ENCODE measurements around the gene TECPR1. TPM values are rescaled to one million over a fixed set of nuclear protein-coding genes. Genes with fewer than 3 reads are reported as not detected.
A peak's percentile ranks its signal among the peaks of the same experiment; 100 is the strongest.

TECPR1 gene
- total RNA-seq, 1 experiment from 2014 or later, result 21.5 TPM

DNA sequence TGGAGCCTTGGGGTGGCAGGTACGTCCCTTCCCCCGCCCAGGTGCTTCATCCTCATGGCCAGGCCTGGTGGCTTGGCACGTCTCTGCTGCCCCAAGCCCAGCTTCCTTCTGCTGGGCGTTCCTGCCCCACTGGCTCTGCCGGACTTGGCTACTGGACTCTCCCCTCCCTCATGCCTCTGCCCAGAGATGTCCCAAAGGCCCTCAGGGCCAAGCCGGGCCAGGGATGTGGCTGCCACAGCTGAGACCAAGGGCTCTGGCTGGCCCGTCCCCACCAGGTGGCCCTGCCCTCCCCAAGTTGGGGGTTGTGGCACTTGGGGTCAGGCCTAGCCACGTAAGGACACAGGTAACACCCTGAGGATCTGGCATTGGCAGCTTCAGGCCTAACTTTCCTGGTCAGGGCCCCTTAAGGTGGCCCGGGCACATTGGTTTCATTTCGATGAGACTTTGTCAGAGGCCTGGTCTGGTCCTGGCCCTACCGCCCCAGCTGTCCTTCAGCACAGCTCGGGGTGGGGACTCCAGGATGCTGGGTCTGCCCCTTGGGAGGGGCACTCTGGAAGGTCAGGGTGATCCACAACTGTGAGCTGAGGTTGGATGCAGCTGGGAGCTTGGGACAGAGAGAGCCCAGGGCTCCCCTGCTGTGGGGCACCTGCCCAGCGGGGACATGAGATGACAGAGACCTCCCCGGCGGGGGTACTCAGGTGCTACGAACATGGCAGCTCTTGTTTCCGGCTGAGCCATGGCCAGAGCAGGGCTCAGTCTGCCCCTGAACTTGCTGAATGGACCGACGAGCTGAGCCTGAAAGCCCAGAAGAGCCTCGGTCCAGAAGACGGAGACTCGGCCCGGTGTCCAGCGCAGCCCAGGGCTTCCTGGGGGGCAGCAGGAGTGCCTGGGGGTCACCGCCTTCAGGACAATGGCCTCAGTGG is 37.9 kb downstream of the TECPR1 start (continued):
- TF ChIP-seq, protein P1, sequence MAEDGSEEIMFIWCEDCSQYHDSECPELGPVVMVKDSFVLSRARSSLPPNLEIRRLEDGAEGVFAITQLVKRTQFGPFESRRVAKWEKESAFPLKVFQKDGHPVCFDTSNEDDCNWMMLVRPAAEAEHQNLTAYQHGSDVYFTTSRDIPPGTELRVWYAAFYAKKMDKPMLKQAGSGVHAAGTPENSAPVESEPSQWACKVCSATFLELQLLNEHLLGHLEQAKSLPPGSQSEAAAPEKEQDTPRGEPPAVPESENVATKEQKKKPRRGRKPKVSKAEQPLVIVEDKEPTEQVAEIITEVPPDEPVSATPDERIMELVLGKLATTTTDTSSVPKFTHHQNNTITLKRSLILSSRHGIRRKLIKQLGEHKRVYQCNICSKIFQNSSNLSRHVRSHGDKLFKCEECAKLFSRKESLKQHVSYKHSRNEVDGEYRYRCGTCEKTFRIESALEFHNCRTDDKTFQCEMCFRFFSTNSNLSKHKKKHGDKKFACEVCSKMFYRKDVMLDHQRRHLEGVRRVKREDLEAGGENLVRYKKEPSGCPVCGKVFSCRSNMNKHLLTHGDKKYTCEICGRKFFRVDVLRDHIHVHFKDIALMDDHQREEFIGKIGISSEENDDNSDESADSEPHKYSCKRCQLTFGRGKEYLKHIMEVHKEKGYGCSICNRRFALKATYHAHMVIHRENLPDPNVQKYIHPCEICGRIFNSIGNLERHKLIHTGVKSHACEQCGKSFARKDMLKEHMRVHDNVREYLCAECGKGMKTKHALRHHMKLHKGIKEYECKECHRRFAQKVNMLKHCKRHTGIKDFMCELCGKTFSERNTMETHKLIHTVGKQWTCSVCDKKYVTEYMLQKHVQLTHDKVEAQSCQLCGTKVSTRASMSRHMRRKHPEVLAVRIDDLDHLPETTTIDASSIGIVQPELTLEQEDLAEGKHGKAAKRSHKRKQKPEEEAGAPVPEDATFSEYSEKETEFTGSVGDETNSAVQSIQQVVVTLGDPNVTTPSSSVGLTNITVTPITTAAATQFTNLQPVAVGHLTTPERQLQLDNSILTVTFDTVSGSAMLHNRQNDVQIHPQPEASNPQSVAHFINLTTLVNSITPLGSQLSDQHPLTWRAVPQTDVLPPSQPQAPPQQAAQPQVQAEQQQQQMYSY (CRISPR knock-in tag; IDR thresholded peaks at IDR 0.05), result no peak
- TF ChIP-seq OVOL2 (CRISPR knock-in tag; IDR thresholded peaks at IDR 0.05; ENCODE audit: borderline replicate concordance) (no peak), MXD4 (CRISPR knock-in tag; IDR thresholded peaks at IDR 0.05; ENCODE audit: borderline replicate concordance) (no peak)

GRCh38 chr7:98213296-98213887 is 38.6 kb downstream of the TECPR1 start:
- Mint-ChIP-seq H3K9me3 (no peaks in the 10 kb centered on the region), H3K4me1 (peaks cover 8% of the 10 kb centered on the region), H3K27ac (no peak overlapping the region), H3K4me3 (no peak overlapping the region), H3K27me3 (ENCODE audit: low read depth) (no peaks in the 10 kb centered on the region), H3K36me3 (no peaks in the 10 kb centered on the region)
- POLR2A ChIA-PET, result no interaction called here
- TF ChIP-seq, protein P2, sequence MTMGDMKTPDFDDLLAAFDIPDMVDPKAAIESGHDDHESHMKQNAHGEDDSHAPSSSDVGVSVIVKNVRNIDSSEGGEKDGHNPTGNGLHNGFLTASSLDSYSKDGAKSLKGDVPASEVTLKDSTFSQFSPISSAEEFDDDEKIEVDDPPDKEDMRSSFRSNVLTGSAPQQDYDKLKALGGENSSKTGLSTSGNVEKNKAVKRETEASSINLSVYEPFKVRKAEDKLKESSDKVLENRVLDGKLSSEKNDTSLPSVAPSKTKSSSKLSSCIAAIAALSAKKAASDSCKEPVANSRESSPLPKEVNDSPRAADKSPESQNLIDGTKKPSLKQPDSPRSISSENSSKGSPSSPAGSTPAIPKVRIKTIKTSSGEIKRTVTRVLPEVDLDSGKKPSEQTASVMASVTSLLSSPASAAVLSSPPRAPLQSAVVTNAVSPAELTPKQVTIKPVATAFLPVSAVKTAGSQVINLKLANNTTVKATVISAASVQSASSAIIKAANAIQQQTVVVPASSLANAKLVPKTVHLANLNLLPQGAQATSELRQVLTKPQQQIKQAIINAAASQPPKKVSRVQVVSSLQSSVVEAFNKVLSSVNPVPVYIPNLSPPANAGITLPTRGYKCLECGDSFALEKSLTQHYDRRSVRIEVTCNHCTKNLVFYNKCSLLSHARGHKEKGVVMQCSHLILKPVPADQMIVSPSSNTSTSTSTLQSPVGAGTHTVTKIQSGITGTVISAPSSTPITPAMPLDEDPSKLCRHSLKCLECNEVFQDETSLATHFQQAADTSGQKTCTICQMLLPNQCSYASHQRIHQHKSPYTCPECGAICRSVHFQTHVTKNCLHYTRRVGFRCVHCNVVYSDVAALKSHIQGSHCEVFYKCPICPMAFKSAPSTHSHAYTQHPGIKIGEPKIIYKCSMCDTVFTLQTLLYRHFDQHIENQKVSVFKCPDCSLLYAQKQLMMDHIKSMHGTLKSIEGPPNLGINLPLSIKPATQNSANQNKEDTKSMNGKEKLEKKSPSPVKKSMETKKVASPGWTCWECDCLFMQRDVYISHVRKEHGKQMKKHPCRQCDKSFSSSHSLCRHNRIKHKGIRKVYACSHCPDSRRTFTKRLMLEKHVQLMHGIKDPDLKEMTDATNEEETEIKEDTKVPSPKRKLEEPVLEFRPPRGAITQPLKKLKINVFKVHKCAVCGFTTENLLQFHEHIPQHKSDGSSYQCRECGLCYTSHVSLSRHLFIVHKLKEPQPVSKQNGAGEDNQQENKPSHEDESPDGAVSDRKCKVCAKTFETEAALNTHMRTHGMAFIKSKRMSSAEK (CRISPR knock-in tag; IDR thresholded peaks at IDR 0.05; ENCODE audit: borderline replicate concordance), result no peak
- DNase-seq (ENCODE audit: low spot score) (peak; percentile 6), ATAC-seq (no peak)
- CTCF ChIA-PET, result no interaction called here

DNA sequence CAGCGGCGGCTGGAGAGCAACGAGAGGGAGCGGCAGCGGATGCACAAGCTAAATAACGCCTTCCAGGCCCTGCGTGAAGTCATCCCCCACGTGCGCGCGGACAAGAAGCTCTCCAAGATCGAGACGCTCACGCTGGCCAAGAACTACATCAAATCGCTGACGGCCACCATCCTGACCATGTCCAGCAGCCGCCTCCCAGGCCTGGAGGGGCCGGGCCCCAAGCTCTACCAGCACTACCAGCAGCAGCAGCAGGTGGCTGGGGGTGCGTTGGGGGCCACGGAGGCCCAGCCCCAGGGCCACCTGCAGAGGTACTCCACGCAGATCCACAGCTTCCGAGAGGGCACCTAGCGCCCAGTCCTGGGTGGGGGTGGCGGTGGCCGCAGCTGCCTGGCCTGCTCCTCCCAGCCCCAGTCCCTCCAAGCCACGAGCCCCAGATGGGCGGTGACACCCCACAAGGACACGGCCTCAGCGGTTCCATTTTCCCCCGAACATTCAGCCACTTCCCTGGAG is 39.4 kb downstream of the TECPR1 start:
- ChIA-PET CTCF (interaction anchor here (1.2 to 1.6 kb wide), 2 partner anchors 14 to 199 kb away, joined by 3 to 4 read pairs; no protein-coding TSS in a partner anchor), POLR2A (no interaction called here)
- no peak overlapping the region for H3K27ac Mint-ChIP-seq
- peak; percentile 17 for DNase-seq (ENCODE audit: low spot score)
- H3K27me3 Mint-ChIP-seq (ENCODE audit: low read depth), result no peaks in the 10 kb centered on the region
- 0 out of 2 replicates have a peak, but pooled peaks cover 4% of the 10 kb centered on the region for H3K4me1 Mint-ChIP-seq
- no peaks in the 10 kb centered on the region for H3K9me3 Mint-ChIP-seq
- no peak for ATAC-seq
- H3K36me3 Mint-ChIP-seq, result peaks cover under 1% of the 10 kb centered on the region; the same call in 1 of the 2 replicates
- no peak overlapping the region for H3K4me3 Mint-ChIP-seq
- TF ChIP-seq NFYB (CRISPR knock-in tag; conservative IDR thresholded peaks at IDR 0.05; ENCODE audit: low read depth), result no peak
- TF ChIP-seq HMGA2 (CRISPR knock-in tag; IDR thresholded peaks at IDR 0.05), result no peak
- no peak for TF ChIP-seq IRF2 (CRISPR knock-in tag; IDR thresholded peaks at IDR 0.05; ENCODE audit: borderline replicate concordance, low read depth)
- no peak for TF ChIP-seq MYBL2 (CRISPR knock-in tag; IDR thresholded peaks at IDR 0.05)
- no peak for TF ChIP-seq USF2 (CRISPR knock-in tag; IDR thresholded peaks at IDR 0.05)
- TF ChIP-seq HMGXB4 (CRISPR knock-in tag; IDR thresholded peaks at IDR 0.05), result no peak
- TF ChIP-seq OVOL2 (CRISPR knock-in tag; IDR thresholded peaks at IDR 0.05; ENCODE audit: borderline replicate concordance), result no peak
- TF ChIP-seq NFATC4 (CRISPR knock-in tag; IDR thresholded peaks at IDR 0.05), result no peak
- no peak for TF ChIP-seq TEAD4 (CRISPR knock-in tag; IDR thresholded peaks at IDR 0.05)
- TF ChIP-seq ETV6 (CRISPR knock-in tag; IDR thresholded peaks at IDR 0.05), result no peak
- no peak for TF ChIP-seq PRRX2 (CRISPR knock-in tag; IDR thresholded peaks at IDR 0.05)
- TF ChIP-seq AR (CRISPR knock-in tag; IDR thresholded peaks at IDR 0.05), result no peak
- TF ChIP-seq SP1 (CRISPR knock-in tag; conservative IDR thresholded peaks at IDR 0.05), result no peak
- no peak for TF ChIP-seq NR3C1 (CRISPR knock-in tag; conservative IDR thresholded peaks at IDR 0.05; ENCODE audit: low read depth)
- TF ChIP-seq CREB1 (CRISPR knock-in tag; IDR thresholded peaks at IDR 0.05), result no peak
